Measurements from ENCODE around the gene IQCM. TPM values are rescaled to one million over a fixed set of nuclear protein-coding genes. Genes with fewer than 3 reads are reported as not detected.

IQCM gene
- total RNA-seq, 1 experiment from 2014 or later = not detected

DNA sequence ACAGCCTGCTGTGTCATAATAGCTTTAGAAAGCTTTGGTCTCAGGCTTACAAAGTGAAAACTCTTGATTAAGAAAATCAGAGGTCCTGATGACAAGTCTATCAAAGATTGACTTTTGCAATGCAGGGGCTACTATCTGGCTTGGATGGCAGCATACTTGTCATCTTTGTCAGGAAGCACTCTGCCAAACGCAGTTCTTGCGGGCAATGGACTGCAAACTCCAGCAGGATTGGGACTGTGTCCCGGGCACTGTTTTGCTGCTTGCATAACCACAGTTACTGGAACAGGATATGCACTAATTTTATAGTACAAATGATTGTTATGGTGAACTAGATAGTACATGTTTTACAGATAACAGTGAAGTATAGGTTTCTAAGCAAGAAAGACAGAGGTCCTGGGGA lies 185.6 kb downstream of the IQCM start:
- H3K4me1 ChIP-seq (ENCODE audit: insufficient read depth, low read length) = no peaks in the 10 kb centered on the region
- no peaks in the 10 kb centered on the region for H3F3A ChIP-seq (ENCODE audit: low read length, unreplicated experiment)
- no peak overlapping the region for H3K4me3 ChIP-seq (ENCODE audit: low read length)
- no peak for TF ChIP-seq EZH2phosphoT487 (IDR thresholded peaks at IDR 0.05; ENCODE audit: borderline replicate concordance, low read length)
- TF ChIP-seq, protein P1, sequence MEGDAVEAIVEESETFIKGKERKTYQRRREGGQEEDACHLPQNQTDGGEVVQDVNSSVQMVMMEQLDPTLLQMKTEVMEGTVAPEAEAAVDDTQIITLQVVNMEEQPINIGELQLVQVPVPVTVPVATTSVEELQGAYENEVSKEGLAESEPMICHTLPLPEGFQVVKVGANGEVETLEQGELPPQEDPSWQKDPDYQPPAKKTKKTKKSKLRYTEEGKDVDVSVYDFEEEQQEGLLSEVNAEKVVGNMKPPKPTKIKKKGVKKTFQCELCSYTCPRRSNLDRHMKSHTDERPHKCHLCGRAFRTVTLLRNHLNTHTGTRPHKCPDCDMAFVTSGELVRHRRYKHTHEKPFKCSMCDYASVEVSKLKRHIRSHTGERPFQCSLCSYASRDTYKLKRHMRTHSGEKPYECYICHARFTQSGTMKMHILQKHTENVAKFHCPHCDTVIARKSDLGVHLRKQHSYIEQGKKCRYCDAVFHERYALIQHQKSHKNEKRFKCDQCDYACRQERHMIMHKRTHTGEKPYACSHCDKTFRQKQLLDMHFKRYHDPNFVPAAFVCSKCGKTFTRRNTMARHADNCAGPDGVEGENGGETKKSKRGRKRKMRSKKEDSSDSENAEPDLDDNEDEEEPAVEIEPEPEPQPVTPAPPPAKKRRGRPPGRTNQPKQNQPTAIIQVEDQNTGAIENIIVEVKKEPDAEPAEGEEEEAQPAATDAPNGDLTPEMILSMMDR (conservative IDR thresholded peaks at IDR 0.05; ENCODE audit: low read depth, low read length) = no peak
- no peak for TF ChIP-seq EZH2 (IDR thresholded peaks at IDR 0.05; ENCODE audit: low read length, unreplicated experiment)
- H3K4me2 ChIP-seq (ENCODE audit: low read length) = no peak overlapping the region
- H3K9me2 ChIP-seq (replicated peaks; ENCODE audit: low read length) = no peaks in the 10 kb centered on the region
- intact Hi-C loops (cut with micrococcal nuclease) = loop anchor here (10.0 kb wide), 1 partner anchor 205 kb away; no protein-coding TSS in a partner anchor
- POLR2A ChIA-PET (ENCODE audit: unreplicated experiment) = no interaction called here
- H4K20me1 ChIP-seq (ENCODE audit: low read length) = no peaks in the 10 kb centered on the region
- no peaks in the 10 kb centered on the region for H3K9me3 ChIP-seq (ENCODE audit: low read length)
- no peak overlapping the region for H3K9ac ChIP-seq (ENCODE audit: low read length)
- no peak for DNase-seq
- CTCF ChIA-PET = no interaction called here
- H3K36me3 ChIP-seq (ENCODE audit: low read depth, low read length) = no peaks in the 10 kb centered on the region
- no peak overlapping the region for H2AFZ ChIP-seq (ENCODE audit: low read length)
- no TSS peak for BruUV-seq (replicated peaks)
- no peaks in the 10 kb centered on the region for H3K27me3 ChIP-seq (ENCODE audit: low read length)
- H3K79me2 ChIP-seq (ENCODE audit: low read length) = no peaks in the 10 kb centered on the region
- ATAC-seq = no peak
- no peak overlapping the region for H3K27ac ChIP-seq (ENCODE audit: low read length)

DNA sequence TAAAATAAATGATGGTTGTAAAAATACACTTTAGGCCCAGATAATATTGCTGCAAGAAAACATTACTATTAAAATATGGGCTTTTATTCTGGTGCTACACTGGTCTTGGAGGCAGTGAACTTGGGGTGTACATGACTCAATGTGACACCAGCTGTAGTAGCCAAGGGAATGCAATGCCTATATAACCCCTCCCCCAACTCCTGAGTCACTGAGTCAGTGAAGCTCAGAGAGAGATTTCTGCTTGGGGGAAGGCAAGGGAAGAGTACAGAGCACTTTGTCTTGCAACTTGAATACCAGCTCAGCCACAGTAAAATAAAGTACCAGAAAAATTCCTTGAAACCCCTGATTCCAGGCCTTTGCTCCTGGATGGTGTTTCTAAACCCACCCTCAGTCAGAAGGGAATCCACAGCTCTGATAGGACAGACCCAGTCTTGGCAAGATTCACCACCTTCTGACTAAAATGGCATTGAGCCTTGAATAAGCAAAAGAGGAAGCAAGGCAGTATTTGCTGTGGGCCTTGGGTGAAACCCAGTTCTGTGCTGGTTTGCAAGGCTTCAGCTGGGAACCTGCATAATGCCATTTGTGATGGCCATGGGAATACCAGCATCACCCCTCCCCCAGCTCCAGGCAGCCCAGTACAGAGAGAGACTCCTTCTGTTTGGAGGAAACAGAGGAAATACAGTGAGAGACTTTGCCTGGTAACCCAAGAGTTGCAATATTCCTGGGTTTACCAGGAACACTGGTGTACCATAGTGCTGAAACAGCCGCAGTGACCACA lies 209.9 kb downstream of the IQCM start:
- TF ChIP-seq EZH2phosphoT487 (IDR thresholded peaks at IDR 0.05; ENCODE audit: borderline replicate concordance, low read length) = no peak
- TF ChIP-seq, protein P1 (conservative IDR thresholded peaks at IDR 0.05; ENCODE audit: low read depth, low read length) = no peak
- TF ChIP-seq EZH2 (IDR thresholded peaks at IDR 0.05; ENCODE audit: low read length, unreplicated experiment) = no peak
- Histone ChIP-seq H2AFZ (ENCODE audit: low read length) (no peak overlapping the region), H3K27ac (ENCODE audit: low read length) (no peak overlapping the region), H3K27me3 (ENCODE audit: low read length) (no peaks in the 10 kb centered on the region), H3K79me2 (ENCODE audit: low read length) (no peaks in the 10 kb centered on the region), H3K4me2 (ENCODE audit: low read length) (no peak overlapping the region), H3K9me3 (ENCODE audit: low read length) (no peaks in the 10 kb centered on the region), H3K4me3 (ENCODE audit: low read length) (no peak overlapping the region), H3K36me3 (ENCODE audit: low read depth, low read length) (no peaks in the 10 kb centered on the region), H3K9ac (ENCODE audit: low read length) (no peak overlapping the region), H3F3A (ENCODE audit: low read length, unreplicated experiment) (no peaks in the 10 kb centered on the region), H3K4me1 (ENCODE audit: insufficient read depth, low read length) (no peaks in the 10 kb centered on the region), H3K9me2 (replicated peaks; ENCODE audit: low read length) (no peaks in the 10 kb centered on the region), H4K20me1 (ENCODE audit: low read length) (no peaks in the 10 kb centered on the region)
- BruUV-seq (replicated peaks) = no TSS peak
- intact Hi-C loops (cut with micrococcal nuclease) = no loop called here
- DNase-seq (peak; percentile 13), ATAC-seq (no peak)
- ChIA-PET CTCF (no interaction called here), POLR2A (ENCODE audit: unreplicated experiment) (no interaction called here)

DNA sequence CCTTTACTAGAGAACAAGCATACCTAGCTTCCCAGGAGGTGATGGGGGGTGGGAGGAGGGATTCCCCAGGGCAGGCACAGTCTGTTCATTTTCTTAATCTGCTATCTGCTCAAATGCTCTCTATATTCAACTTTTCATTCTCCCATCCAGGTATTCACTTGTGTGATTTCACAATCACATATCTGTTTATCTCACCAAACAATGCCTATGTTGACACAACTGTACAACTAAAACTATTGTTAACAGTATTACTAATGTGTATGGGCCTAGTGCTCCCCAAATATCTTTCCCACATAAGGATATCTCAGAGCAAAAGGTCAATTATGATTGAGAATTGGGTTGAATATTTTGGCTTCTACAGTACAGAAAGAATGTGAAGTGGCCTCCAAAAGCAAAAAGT lies 210.8 kb downstream of the IQCM start:
- H3K27me3 ChIP-seq (ENCODE audit: low read length) = no peaks in the 10 kb centered on the region
- no peaks in the 10 kb centered on the region for H3K79me2 ChIP-seq (ENCODE audit: low read length)
- no peaks in the 10 kb centered on the region for H3K9me3 ChIP-seq (ENCODE audit: low read length)
- H3K4me1 ChIP-seq (ENCODE audit: insufficient read depth, low read length) = no peaks in the 10 kb centered on the region
- H4K20me1 ChIP-seq (ENCODE audit: low read length) = no peaks in the 10 kb centered on the region
- ChIA-PET POLR2A (ENCODE audit: unreplicated experiment) (no interaction called here), CTCF (no interaction called here)
- BruUV-seq (replicated peaks) = no TSS peak
- H3K9ac ChIP-seq (ENCODE audit: low read length) = no peak overlapping the region
- no peaks in the 10 kb centered on the region for H3K36me3 ChIP-seq (ENCODE audit: low read depth, low read length)
- H3K4me2 ChIP-seq (ENCODE audit: low read length) = no peak overlapping the region
- no peak for TF ChIP-seq EZH2phosphoT487 (IDR thresholded peaks at IDR 0.05; ENCODE audit: borderline replicate concordance, low read length)
- TF ChIP-seq, protein P1 (conservative IDR thresholded peaks at IDR 0.05; ENCODE audit: low read depth, low read length) = no peak
- TF ChIP-seq EZH2 (IDR thresholded peaks at IDR 0.05; ENCODE audit: low read length, unreplicated experiment) = no peak
- intact Hi-C loops (cut with micrococcal nuclease) = no loop called here
- H3K9me2 ChIP-seq (replicated peaks; ENCODE audit: low read length) = no peaks in the 10 kb centered on the region
- no peak overlapping the region for H3K27ac ChIP-seq (ENCODE audit: low read length)
- H3F3A ChIP-seq (ENCODE audit: low read length, unreplicated experiment) = no peaks in the 10 kb centered on the region
- H3K4me3 ChIP-seq (ENCODE audit: low read length) = no peak overlapping the region
- ATAC-seq (no peak), DNase-seq (no peak)
- H2AFZ ChIP-seq (ENCODE audit: low read length) = no peak overlapping the region

Data from PC-3 (cell line).